Glutamatergic neuron (in vitro differentiated cells): Measurements from ENCODE around the gene MEF2B. TPM values are rescaled to one million over a fixed set of nuclear protein-coding genes. Genes with fewer than 3 reads are reported as not detected.

ENCODE experiments used
- DNase-seq: peaks from one replicate; pipeline ENCODE4 v3.0.0; 2022
- H3K27ac Mint-ChIP-seq: one replicate; pipeline ENCODE4 v1.8.0; 2020; ENCODE audit warnings: mild to moderate bottlenecking, mixed read lengths, inconsistent platforms; ENCODE audit not compliant: unreplicated experiment
- H3K27me3 Mint-ChIP-seq: one replicate; pipeline ENCODE4 v1.8.0; 2020; ENCODE audit warnings: mild to moderate bottlenecking, moderate library complexity, mixed read lengths, inconsistent platforms; ENCODE audit not compliant: unreplicated experiment
- H3K36me3 Mint-ChIP-seq: one replicate; pipeline ENCODE4 v1.8.0; 2020; ENCODE audit warnings: mild to moderate bottlenecking, mixed read lengths, inconsistent platforms; ENCODE audit not compliant: unreplicated experiment
- H3K4me1 Mint-ChIP-seq: one replicate; pipeline ENCODE4 v1.8.0; 2020; ENCODE audit warnings: mild to moderate bottlenecking, low read depth, mixed read lengths, inconsistent platforms; ENCODE audit not compliant: unreplicated experiment
- H3K4me3 Mint-ChIP-seq: one replicate; pipeline ENCODE4 v1.8.0; 2020; ENCODE audit warnings: mild to moderate bottlenecking, mixed read lengths, inconsistent platforms; ENCODE audit not compliant: unreplicated experiment
- H3K9me3 Mint-ChIP-seq: one replicate; pipeline ENCODE4 v1.8.0; 2020; ENCODE audit warnings: mild to moderate bottlenecking, moderate library complexity, mixed read lengths, inconsistent platforms; ENCODE audit not compliant: unreplicated experiment
- CTCF ChIP-seq: fragments of 200-600 bp; sonication (generic); IDR thresholded peaks from one replicate; pipeline ENCODE4 v1.5.0; 2021; ENCODE audit not compliant: partially characterized antibody, unreplicated experiment
- total RNA-seq: library from RNA; stranded (reverse); fragmentation: NEBNext Ultra II Directional; extraction: Animal tissue kit (Norgen Biotek cat#: 25700); gene quantifications from one replicate; pipeline ENCODE4 v1.2.1, GENCODE V29; 2021; ENCODE audit not compliant: unreplicated experiment

Gene MEF2B
- total RNA-seq, 1 donor from 2014 or later: 1.7 TPM

GRCh38 chr19:19171821-19172532, 1.9 kb upstream of the MEF2B start:
- peaks cover 7% of the 10 kb centered on the region for H3K9me3 Mint-ChIP-seq
- H3K4me3 Mint-ChIP-seq: no peak overlapping the region
- TF ChIP-seq CTCF: no peak
- no peak overlapping the region for H3K27ac Mint-ChIP-seq
- H3K4me1 Mint-ChIP-seq: peaks cover 8% of the 10 kb centered on the region
- no peaks in the 10 kb centered on the region for H3K36me3 Mint-ChIP-seq
- no peak for DNase-seq
- peaks cover 10% of the 10 kb centered on the region for H3K27me3 Mint-ChIP-seq

- H3K36me3 Mint-ChIP-seq: no peaks in the 10 kb centered on the region
- H3K27me3 Mint-ChIP-seq: peaks cover 10% of the 10 kb centered on the region
- no peak overlapping the region for H3K27ac Mint-ChIP-seq
- peak overlapping the region; percentile 76 for H3K4me3 Mint-ChIP-seq
- no peak for DNase-seq
- H3K9me3 Mint-ChIP-seq: peaks cover 6% of the 10 kb centered on the region
- peaks cover 8% of the 10 kb centered on the region for H3K4me1 Mint-ChIP-seq
- TF ChIP-seq CTCF: no peak
Measured at GRCh38 chr19:19170873-19171672, 1.0 kb upstream of the MEF2B start.

- Mint-ChIP-seq H3K27ac (no peak overlapping the region), H3K4me1 (peaks cover 8% of the 10 kb centered on the region), H3K27me3 (peaks cover 10% of the 10 kb centered on the region), H3K9me3 (peaks cover 4% of the 10 kb centered on the region), H3K36me3 (no peaks in the 10 kb centered on the region), H3K4me3 (peak overlapping the region; percentile 81)
- no peak for TF ChIP-seq CTCF
- no peak for DNase-seq
Measured at GRCh38 chr19:19169236-19170052, 619 bp downstream of the MEF2B start.

GRCh38 chr19:19167612-19168011, 2.5 kb downstream of the MEF2B start:
- Mint-ChIP-seq H3K9me3 (peaks cover 3% of the 10 kb centered on the region), H3K36me3 (no peaks in the 10 kb centered on the region), H3K4me3 (no peak overlapping the region), H3K27ac (no peak overlapping the region), H3K27me3 (peaks cover 10% of the 10 kb centered on the region), H3K4me1 (peaks cover 8% of the 10 kb centered on the region)
- no peak for DNase-seq
- no peak for TF ChIP-seq CTCF
